WTC11 (cell line): ENCODE results near the gene CIZ1. TPM values are rescaled to one million over a fixed set of nuclear protein-coding genes. Genes with fewer than 3 reads are reported as not detected.

Source experiments
- ATAC-seq: fragments of 200-7000 bp; cut with Tn5 transposase; 2 replicates; pipeline ENCODE4 v1.10.0; 2021; ENCODE audit warnings: mild to moderate bottlenecking, moderate library complexity
- CTCF ChIA-PET: fragments of 300-600 bp; sonication (Branson Sonifier 250); formaldehyde crosslinking; loops from one replicate; lab custom pipeline; 2021; ENCODE audit warnings: antibody characterized with exemption; lab: Charles Lee
- POLR2A ChIA-PET: fragments of 350-600 bp; sonication (Branson Sonifier 250); formaldehyde crosslinking; loops from one replicate; lab custom pipeline; 2021; ENCODE audit warnings: antibody characterized with exemption; lab: Charles Lee
- DNase-seq: peaks from one replicate; pipeline ENCODE4 v3.0.0; 2021; ENCODE audit warnings: low spot score
- H3K27ac Mint-ChIP-seq: 2 replicates; pipeline ENCODE4 v1.8.0; 2021; ENCODE audit warnings: mixed read lengths
- H3K27me3 Mint-ChIP-seq: 2 replicates; pipeline ENCODE4 v1.8.0; 2021; ENCODE audit warnings: low read depth, mild to moderate bottlenecking, moderate library complexity, mixed read lengths
- H3K36me3 Mint-ChIP-seq: 2 replicates; pipeline ENCODE4 v1.8.0; 2021; ENCODE audit warnings: mixed read lengths
- H3K4me1 Mint-ChIP-seq: 2 replicates; pipeline ENCODE4 v1.8.0; 2022; ENCODE audit warnings: mixed read lengths
- H3K4me3 Mint-ChIP-seq: 2 replicates; pipeline ENCODE4 v1.8.0; 2021; ENCODE audit warnings: mild to moderate bottlenecking, moderate library complexity, mixed read lengths
- H3K9me3 Mint-ChIP-seq: 2 replicates; pipeline ENCODE4 v1.8.0; 2021; ENCODE audit warnings: mixed read lengths
- CREB1 ChIP-seq: sonication (generic); formaldehyde crosslinking; IDR thresholded peaks from 2 replicates; pipeline ENCODE4 v1.8.0; 2023; ENCODE audit warnings: mild to moderate bottlenecking, missing genetic modification reagents
- CREM ChIP-seq: sonication (generic); formaldehyde crosslinking; IDR thresholded peaks from 2 replicates; pipeline ENCODE4 v1.8.1; 2022; ENCODE audit warnings: mild to moderate bottlenecking, missing genetic modification reagents, moderate library complexity
- ELF4 ChIP-seq: sonication (generic); formaldehyde crosslinking; IDR thresholded peaks from 2 replicates; pipeline ENCODE4 v1.8.1; 2022; ENCODE audit warnings: low read depth, mild to moderate bottlenecking, moderate library complexity, missing genetic modification reagents
- FOXJ3 ChIP-seq: sonication (generic); formaldehyde crosslinking; IDR thresholded peaks from 2 replicates; pipeline ENCODE4 v1.9.0; 2021; ENCODE audit warnings: missing genetic modification reagents, mild to moderate bottlenecking, borderline replicate concordance
- NFATC4 ChIP-seq: fragments of 250-450 bp; sonication (Bioruptor Pico); IDR thresholded peaks from 2 replicates; pipeline ENCODE4 v1.9.0; 2021; ENCODE audit warnings: mild to moderate bottlenecking
- RELA ChIP-seq: sonication (generic); formaldehyde crosslinking; IDR thresholded peaks from 2 replicates; pipeline ENCODE4 v1.8.1; 2022; ENCODE audit warnings: missing genetic modification reagents, mild to moderate bottlenecking, borderline replicate concordance
- SMAD3 ChIP-seq: sonication (generic); formaldehyde crosslinking; IDR thresholded peaks from 2 replicates; pipeline ENCODE4 v1.8.0; 2022; ENCODE audit warnings: missing genetic modification reagents, mild to moderate bottlenecking, borderline replicate concordance
- SP1 ChIP-seq: sonication (generic); formaldehyde crosslinking; conservative IDR thresholded peaks from 2 replicates; pipeline ENCODE4 v1.8.1; 2022; ENCODE audit warnings: missing genetic modification reagents
- TCF7 ChIP-seq: sonication (generic); formaldehyde crosslinking; IDR thresholded peaks from 2 replicates; pipeline ENCODE4 v1.8.0; 2022; ENCODE audit warnings: mild to moderate bottlenecking, low read depth, missing genetic modification reagents, moderate library complexity
- ZNF263 ChIP-seq: sonication (generic); formaldehyde crosslinking; IDR thresholded peaks from 2 replicates; pipeline ENCODE4 v1.8.1; 2022; ENCODE audit warnings: low read depth, mild to moderate bottlenecking, moderate library complexity, missing genetic modification reagents
- ZNF671 ChIP-seq: fragments of 250-450 bp; sonication (Bioruptor Pico); IDR thresholded peaks from 2 replicates; pipeline ENCODE4 v1.8.0; 2021; ENCODE audit warnings: mild to moderate bottlenecking
- total RNA-seq: library from RNA; stranded (reverse); gene quantifications from 3 replicates; pipeline ENCODE4 v1.2.3, GENCODE V29; 2021
- TF ChIP-seq, protein P1 (sequence below): fragments of 250-450 bp; sonication (Bioruptor Pico); IDR thresholded peaks from 2 replicates; pipeline ENCODE4 v1.9.0; 2021; ENCODE audit warnings: mild to moderate bottlenecking, borderline replicate concordance
- TF ChIP-seq, protein P2 (sequence below): fragments of 200-600 bp; IDR thresholded peaks from 2 replicates; pipeline ENCODE4 v1.8.0; 2022; ENCODE audit warnings: antibody characterized with exemption
- TF ChIP-seq, protein P3 (sequence below): fragments of 250-450 bp; sonication (Bioruptor Pico); IDR thresholded peaks from 2 replicates; pipeline ENCODE4 v1.9.0; 2021; ENCODE audit warnings: mild to moderate bottlenecking
- TF ChIP-seq, protein P4 (sequence below): fragments of 250-450 bp; sonication (Bioruptor Pico); IDR thresholded peaks from 2 replicates; pipeline ENCODE4 v1.8.0; 2021; ENCODE audit warnings: mild to moderate bottlenecking
- TF ChIP-seq, protein P5 (sequence below): fragments of 250-450 bp; sonication (Bioruptor Pico); conservative IDR thresholded peaks from 2 replicates; pipeline ENCODE4 v1.9.0; 2021; ENCODE audit warnings: mild to moderate bottlenecking
- TF ChIP-seq, protein P6 (sequence below): sonication (generic); formaldehyde crosslinking; IDR thresholded peaks from 2 replicates; pipeline ENCODE4 v1.8.1; 2023; ENCODE audit warnings: mild to moderate bottlenecking, missing genetic modification reagents, moderate library complexity

Gene CIZ1
- total RNA-seq, 1 experiment from 2014 or later, result 90.2 TPM

DNA sequence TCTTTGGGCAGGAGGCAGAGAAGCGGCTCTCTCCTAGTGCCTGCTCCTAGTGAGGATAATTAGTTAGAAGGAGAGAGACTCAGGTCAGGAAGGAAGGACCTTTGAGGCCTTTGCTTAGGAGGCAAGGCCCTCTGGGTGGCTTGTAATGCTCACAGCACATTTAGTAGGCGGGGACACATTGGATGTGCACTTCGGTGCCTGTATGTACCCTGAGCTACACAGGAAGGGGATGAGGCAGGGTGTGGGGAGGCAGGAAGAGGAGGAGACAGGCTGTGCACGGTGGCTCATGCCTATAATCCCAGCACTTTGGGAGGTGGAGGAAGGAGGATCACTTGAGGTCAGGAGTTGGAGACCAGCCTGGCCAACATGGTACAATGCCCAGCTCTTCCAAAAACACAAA is 49.3 kb downstream of the CIZ1 start:
- ATAC-seq, result no peak
- TF ChIP-seq, protein P1, sequence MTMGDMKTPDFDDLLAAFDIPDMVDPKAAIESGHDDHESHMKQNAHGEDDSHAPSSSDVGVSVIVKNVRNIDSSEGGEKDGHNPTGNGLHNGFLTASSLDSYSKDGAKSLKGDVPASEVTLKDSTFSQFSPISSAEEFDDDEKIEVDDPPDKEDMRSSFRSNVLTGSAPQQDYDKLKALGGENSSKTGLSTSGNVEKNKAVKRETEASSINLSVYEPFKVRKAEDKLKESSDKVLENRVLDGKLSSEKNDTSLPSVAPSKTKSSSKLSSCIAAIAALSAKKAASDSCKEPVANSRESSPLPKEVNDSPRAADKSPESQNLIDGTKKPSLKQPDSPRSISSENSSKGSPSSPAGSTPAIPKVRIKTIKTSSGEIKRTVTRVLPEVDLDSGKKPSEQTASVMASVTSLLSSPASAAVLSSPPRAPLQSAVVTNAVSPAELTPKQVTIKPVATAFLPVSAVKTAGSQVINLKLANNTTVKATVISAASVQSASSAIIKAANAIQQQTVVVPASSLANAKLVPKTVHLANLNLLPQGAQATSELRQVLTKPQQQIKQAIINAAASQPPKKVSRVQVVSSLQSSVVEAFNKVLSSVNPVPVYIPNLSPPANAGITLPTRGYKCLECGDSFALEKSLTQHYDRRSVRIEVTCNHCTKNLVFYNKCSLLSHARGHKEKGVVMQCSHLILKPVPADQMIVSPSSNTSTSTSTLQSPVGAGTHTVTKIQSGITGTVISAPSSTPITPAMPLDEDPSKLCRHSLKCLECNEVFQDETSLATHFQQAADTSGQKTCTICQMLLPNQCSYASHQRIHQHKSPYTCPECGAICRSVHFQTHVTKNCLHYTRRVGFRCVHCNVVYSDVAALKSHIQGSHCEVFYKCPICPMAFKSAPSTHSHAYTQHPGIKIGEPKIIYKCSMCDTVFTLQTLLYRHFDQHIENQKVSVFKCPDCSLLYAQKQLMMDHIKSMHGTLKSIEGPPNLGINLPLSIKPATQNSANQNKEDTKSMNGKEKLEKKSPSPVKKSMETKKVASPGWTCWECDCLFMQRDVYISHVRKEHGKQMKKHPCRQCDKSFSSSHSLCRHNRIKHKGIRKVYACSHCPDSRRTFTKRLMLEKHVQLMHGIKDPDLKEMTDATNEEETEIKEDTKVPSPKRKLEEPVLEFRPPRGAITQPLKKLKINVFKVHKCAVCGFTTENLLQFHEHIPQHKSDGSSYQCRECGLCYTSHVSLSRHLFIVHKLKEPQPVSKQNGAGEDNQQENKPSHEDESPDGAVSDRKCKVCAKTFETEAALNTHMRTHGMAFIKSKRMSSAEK, result no peak
- ChIA-PET CTCF (interaction anchor here (0.6 to 3.2 kb wide), 5 partner anchors 10 to 44 kb away, joined by 3 to 21 read pairs (median 11); no protein-coding TSS in a partner anchor), POLR2A (interaction anchor here (0.6 kb wide), 1 partner anchor 474 kb away, joined by 5 read pairs; no protein-coding TSS in a partner anchor)
- no peaks in the 10 kb centered on the region for H3K9me3 Mint-ChIP-seq
- no peak overlapping the region for H3K4me3 Mint-ChIP-seq
- H3K27ac Mint-ChIP-seq, result no peak overlapping the region
- peaks cover 6% of the 10 kb centered on the region; the same call in 1 of the 2 replicates for H3K4me1 Mint-ChIP-seq
- peaks cover 5% of the 10 kb centered on the region; the same call in 1 of the 2 replicates for H3K27me3 Mint-ChIP-seq
- no peaks in the 10 kb centered on the region for H3K36me3 Mint-ChIP-seq
- no peak for DNase-seq

DNA sequence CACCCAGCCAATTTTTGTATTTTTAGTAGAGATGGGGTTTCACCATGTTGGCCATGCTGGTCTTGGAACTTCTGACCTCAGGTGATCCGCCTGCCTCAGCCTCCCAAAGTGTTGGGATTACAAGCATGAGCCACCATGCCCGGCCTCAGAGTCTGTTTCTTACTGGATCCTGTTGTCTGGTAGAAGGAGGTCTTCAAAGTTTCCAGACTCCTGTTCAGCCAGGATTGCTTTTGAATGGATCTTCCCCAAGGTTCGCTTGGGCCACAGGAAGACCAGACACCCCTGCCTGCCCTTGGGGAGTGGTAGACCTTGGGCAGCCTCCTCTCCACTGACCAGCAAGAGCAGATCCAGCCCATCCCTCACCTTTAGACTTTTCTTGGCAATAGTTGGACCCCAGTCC is 49.8 kb downstream of the CIZ1 start:
- ATAC-seq (no peak), DNase-seq (no peak)
- no peak overlapping the region for H3K4me3 Mint-ChIP-seq
- TF ChIP-seq SMAD3 (CRISPR knock-in tag), result no peak
- TF ChIP-seq, protein P2, sequence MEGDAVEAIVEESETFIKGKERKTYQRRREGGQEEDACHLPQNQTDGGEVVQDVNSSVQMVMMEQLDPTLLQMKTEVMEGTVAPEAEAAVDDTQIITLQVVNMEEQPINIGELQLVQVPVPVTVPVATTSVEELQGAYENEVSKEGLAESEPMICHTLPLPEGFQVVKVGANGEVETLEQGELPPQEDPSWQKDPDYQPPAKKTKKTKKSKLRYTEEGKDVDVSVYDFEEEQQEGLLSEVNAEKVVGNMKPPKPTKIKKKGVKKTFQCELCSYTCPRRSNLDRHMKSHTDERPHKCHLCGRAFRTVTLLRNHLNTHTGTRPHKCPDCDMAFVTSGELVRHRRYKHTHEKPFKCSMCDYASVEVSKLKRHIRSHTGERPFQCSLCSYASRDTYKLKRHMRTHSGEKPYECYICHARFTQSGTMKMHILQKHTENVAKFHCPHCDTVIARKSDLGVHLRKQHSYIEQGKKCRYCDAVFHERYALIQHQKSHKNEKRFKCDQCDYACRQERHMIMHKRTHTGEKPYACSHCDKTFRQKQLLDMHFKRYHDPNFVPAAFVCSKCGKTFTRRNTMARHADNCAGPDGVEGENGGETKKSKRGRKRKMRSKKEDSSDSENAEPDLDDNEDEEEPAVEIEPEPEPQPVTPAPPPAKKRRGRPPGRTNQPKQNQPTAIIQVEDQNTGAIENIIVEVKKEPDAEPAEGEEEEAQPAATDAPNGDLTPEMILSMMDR, result no peak
- no peak for TF ChIP-seq TCF7 (CRISPR knock-in tag)
- TF ChIP-seq RELA, result no peak
- TF ChIP-seq CREB1 (CRISPR knock-in tag), result no peak
- no peak for TF ChIP-seq ELF4 (CRISPR knock-in tag)
- TF ChIP-seq, protein P3, sequence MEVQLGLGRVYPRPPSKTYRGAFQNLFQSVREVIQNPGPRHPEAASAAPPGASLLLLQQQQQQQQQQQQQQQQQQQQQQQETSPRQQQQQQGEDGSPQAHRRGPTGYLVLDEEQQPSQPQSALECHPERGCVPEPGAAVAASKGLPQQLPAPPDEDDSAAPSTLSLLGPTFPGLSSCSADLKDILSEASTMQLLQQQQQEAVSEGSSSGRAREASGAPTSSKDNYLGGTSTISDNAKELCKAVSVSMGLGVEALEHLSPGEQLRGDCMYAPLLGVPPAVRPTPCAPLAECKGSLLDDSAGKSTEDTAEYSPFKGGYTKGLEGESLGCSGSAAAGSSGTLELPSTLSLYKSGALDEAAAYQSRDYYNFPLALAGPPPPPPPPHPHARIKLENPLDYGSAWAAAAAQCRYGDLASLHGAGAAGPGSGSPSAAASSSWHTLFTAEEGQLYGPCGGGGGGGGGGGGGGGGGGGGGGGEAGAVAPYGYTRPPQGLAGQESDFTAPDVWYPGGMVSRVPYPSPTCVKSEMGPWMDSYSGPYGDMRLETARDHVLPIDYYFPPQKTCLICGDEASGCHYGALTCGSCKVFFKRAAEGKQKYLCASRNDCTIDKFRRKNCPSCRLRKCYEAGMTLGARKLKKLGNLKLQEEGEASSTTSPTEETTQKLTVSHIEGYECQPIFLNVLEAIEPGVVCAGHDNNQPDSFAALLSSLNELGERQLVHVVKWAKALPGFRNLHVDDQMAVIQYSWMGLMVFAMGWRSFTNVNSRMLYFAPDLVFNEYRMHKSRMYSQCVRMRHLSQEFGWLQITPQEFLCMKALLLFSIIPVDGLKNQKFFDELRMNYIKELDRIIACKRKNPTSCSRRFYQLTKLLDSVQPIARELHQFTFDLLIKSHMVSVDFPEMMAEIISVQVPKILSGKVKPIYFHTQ (CRISPR knock-in tag), result no peak
- TF ChIP-seq, protein P4, sequence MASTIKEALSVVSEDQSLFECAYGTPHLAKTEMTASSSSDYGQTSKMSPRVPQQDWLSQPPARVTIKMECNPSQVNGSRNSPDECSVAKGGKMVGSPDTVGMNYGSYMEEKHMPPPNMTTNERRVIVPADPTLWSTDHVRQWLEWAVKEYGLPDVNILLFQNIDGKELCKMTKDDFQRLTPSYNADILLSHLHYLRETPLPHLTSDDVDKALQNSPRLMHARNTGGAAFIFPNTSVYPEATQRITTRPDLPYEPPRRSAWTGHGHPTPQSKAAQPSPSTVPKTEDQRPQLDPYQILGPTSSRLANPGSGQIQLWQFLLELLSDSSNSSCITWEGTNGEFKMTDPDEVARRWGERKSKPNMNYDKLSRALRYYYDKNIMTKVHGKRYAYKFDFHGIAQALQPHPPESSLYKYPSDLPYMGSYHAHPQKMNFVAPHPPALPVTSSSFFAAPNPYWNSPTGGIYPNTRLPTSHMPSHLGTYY, result no peak
- no peak for TF ChIP-seq FOXJ3 (CRISPR knock-in tag)
- TF ChIP-seq, protein P5, sequence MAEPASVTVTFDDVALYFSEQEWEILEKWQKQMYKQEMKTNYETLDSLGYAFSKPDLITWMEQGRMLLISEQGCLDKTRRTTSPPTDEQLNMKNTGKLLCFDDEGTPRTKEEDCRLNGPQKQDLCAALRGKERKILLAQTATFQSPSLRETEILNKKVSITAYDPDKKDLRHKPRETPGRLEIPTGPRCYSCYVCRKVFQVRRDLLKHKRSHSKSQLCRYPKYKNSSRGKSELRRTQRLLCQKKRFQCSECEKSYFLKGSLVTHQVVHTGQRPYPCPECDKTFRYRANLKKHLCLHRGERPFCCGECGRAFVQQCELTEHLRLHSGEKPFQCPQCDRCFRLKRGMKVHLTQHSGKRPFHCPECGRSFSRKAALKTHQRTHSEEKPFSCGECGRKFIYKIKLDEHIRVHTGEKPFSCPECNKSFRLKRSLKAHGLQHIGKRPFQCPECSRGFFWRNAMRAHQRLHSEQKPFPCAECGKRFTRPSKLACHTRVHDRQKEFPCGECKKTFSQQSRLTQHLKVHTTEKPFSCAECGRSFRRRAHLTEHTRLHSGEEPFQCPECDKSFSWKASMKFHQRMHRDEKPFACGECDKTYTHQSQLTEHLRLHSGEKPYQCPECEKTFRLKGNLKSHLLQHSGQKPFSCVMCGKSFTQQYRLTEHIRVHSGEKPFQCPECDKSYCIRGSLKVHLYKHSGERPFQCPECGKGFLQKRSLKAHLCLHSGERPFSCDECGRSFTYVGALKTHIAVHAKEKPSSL (CRISPR knock-in tag), result no peak
- TF ChIP-seq ZNF263, result no peak
- TF ChIP-seq, protein P6, sequence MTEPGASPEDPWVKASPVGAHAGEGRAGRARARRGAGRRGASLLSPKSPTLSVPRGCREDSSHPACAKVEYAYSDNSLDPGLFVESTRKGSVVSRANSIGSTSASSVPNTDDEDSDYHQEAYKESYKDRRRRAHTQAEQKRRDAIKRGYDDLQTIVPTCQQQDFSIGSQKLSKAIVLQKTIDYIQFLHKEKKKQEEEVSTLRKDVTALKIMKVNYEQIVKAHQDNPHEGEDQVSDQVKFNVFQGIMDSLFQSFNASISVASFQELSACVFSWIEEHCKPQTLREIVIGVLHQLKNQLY (CRISPR knock-in tag), result no peak
- TF ChIP-seq SP1 (CRISPR knock-in tag), result no peak
- TF ChIP-seq NFATC4 (CRISPR knock-in tag), result no peak
- TF ChIP-seq CREM (CRISPR knock-in tag), result no peak
- no peak for TF ChIP-seq ZNF671 (CRISPR knock-in tag)
- CTCF ChIA-PET, result interaction anchor here (1.8 to 3.2 kb wide), 3 partner anchors 10 to 24 kb away, joined by 11 to 21 read pairs (median 15); no protein-coding TSS in a partner anchor
- peaks cover 5% of the 10 kb centered on the region; the same call in 1 of the 2 replicates for H3K27me3 Mint-ChIP-seq
- H3K9me3 Mint-ChIP-seq, result no peaks in the 10 kb centered on the region
- peaks cover 6% of the 10 kb centered on the region; the same call in 1 of the 2 replicates for H3K4me1 Mint-ChIP-seq
- no peak overlapping the region for H3K27ac Mint-ChIP-seq
- POLR2A ChIA-PET, result no interaction called here
- H3K36me3 Mint-ChIP-seq, result no peaks in the 10 kb centered on the region
